Prostate gland (tissue), 2 donors: ENCODE measurements around the gene OSBPL7.

Experiments used
- CTCF ChIP-seq, 4 experiments: fragments of 200-600 bp in 2 of 4; fragments of 450-650 bp in 2 of 4; sonication (generic) in 2 of 4; IDR thresholded peaks; 1 replicate in 3 of 4; 2 replicates in 1 of 4; pipeline ENCODE4 v1.5.1; 2016 to 2019; ENCODE audit warnings: antibody characterized with exemption in 4 of 4, mild to moderate bottlenecking in 2 of 4, moderate library complexity in 2 of 4
- POLR2A ChIP-seq: fragments of 450-650 bp; IDR thresholded peaks from one replicate; pipeline ENCODE4 v1.6.1; 2016; ENCODE audit warnings: antibody characterized with exemption, mild to moderate bottlenecking

GRCh38 chr17:47810200-47810821 lies 11.3 kb downstream of the OSBPL7 start:
- TF ChIP-seq POLR2A = no peak
- TF ChIP-seq CTCF (IDR thresholded peaks at IDR 0.05) = no peak
